Measurements from ENCODE around the gene ADGRL3.

The ADGRL3 gene

GRCh38 chr4:62077406-62077805, 877.3 kb downstream of the ADGRL3 start:
- H3K4me3 ChIP-seq (ENCODE audit: low read depth, low read length) = no peak overlapping the region
- no peak overlapping the region for H3K14ac ChIP-seq (ENCODE audit: low read length)
- H3K18ac ChIP-seq (ENCODE audit: low read length) = no peak overlapping the region
- no peak overlapping the region for H3K4me2 ChIP-seq (ENCODE audit: low read length)
- no peak overlapping the region for H4K91ac ChIP-seq (ENCODE audit: low read depth, low read length)
- H3K36me3 ChIP-seq (ENCODE audit: control insufficient read depth in 1 of 2, insufficient read depth in 2 of 2, low read length in 2 of 2) = no peaks in the 10 kb centered on the region
- H3K79me2 ChIP-seq (ENCODE audit: control insufficient read depth, insufficient read depth, low read length, poor library complexity) = no peaks in the 10 kb centered on the region
- no peaks in the 10 kb centered on the region for H3K9me3 ChIP-seq (ENCODE audit: insufficient read depth, low read depth, low read length)
- H4K12ac ChIP-seq (ENCODE audit: low read depth, low read length) = no peak overlapping the region
- no peak overlapping the region for H2AK5ac ChIP-seq (ENCODE audit: low read length)
- H4K8ac ChIP-seq (ENCODE audit: low read depth, low read length) = no peak overlapping the region
- H2BK5ac ChIP-seq (ENCODE audit: low read depth, low read length, poor library complexity) = no peak overlapping the region
- H3K23ac ChIP-seq (ENCODE audit: low read length) = no peak overlapping the region
- H3K4me1 ChIP-seq (ENCODE audit: control insufficient read depth in 1 of 2, insufficient read depth in 2 of 2, low read length in 2 of 2) = no peaks in the 10 kb centered on the region
- H2AFZ ChIP-seq (ENCODE audit: insufficient read depth, low read length, poor library complexity) = no peak overlapping the region
- no peak for DNase-seq
- no peak overlapping the region for H3K27ac ChIP-seq (ENCODE audit: low read depth, low read length)
- no peaks in the 10 kb centered on the region for H3K27me3 ChIP-seq (ENCODE audit: insufficient read depth, low read length)
- no CpG with 5 or more reads among the region's 1 CpG for WGBS (ENCODE audit: extremely low coverage, insufficient coverage, insufficient read length)
- no peak overlapping the region for H2BK12ac ChIP-seq (ENCODE audit: low read length)
- H3K79me1 ChIP-seq (ENCODE audit: low read length) = no peaks in the 10 kb centered on the region
- no peak overlapping the region for H3K9ac ChIP-seq (ENCODE audit: low read length)
- no peak overlapping the region for H3K4ac ChIP-seq (ENCODE audit: low read depth, low read length)
- H2BK120ac ChIP-seq (ENCODE audit: insufficient read depth, low read length, poor library complexity) = no peak overlapping the region

- Histone ChIP-seq H2BK120ac (ENCODE audit: insufficient read depth, low read length, poor library complexity) (no peak overlapping the region), H3K79me1 (ENCODE audit: low read length) (no peaks in the 10 kb centered on the region)
- WGBS (ENCODE audit: extremely low coverage, insufficient coverage, insufficient read length) = no CpG with 5 or more reads among the region's 1 CpG
These were observed 880.3 kb downstream of the ADGRL3 start for GRCh38 chr4:62080431-62080830.

GRCh38 chr4:62087706-62088105, 887.6 kb downstream of the ADGRL3 start:
- no peaks in the 10 kb centered on the region for H3K36me3 ChIP-seq (ENCODE audit: control insufficient read depth in 1 of 2, insufficient read depth in 2 of 2, low read length in 2 of 2)
- no peaks in the 10 kb centered on the region for H3K4me1 ChIP-seq (ENCODE audit: control insufficient read depth in 1 of 2, insufficient read depth in 2 of 2, low read length in 2 of 2)
- no peak overlapping the region for H4K91ac ChIP-seq (ENCODE audit: low read depth, low read length)
- H3K27ac ChIP-seq (ENCODE audit: low read depth, low read length) = no peak overlapping the region
- no peaks in the 10 kb centered on the region for H3K27me3 ChIP-seq (ENCODE audit: insufficient read depth, low read length)
- no peaks in the 10 kb centered on the region for H3K79me2 ChIP-seq (ENCODE audit: control insufficient read depth, insufficient read depth, low read length, poor library complexity)
- no peak overlapping the region for H3K23ac ChIP-seq (ENCODE audit: low read length)
- H3K79me1 ChIP-seq (ENCODE audit: low read length) = no peaks in the 10 kb centered on the region
- H2BK12ac ChIP-seq (ENCODE audit: low read length) = no peak overlapping the region
- no peaks in the 10 kb centered on the region for H3K9me3 ChIP-seq (ENCODE audit: insufficient read depth, low read depth, low read length)
- no peak overlapping the region for H3K9ac ChIP-seq (ENCODE audit: low read length)
- H4K8ac ChIP-seq (ENCODE audit: low read depth, low read length) = no peak overlapping the region
- no peak overlapping the region for H2AFZ ChIP-seq (ENCODE audit: insufficient read depth, low read length, poor library complexity)
- H3K14ac ChIP-seq (ENCODE audit: low read length) = no peak overlapping the region
- H3K18ac ChIP-seq (ENCODE audit: low read length) = no peak overlapping the region
- no peak for DNase-seq
- H2AK5ac ChIP-seq (ENCODE audit: low read length) = no peak overlapping the region
- H2BK5ac ChIP-seq (ENCODE audit: low read depth, low read length, poor library complexity) = no peak overlapping the region
- H3K4ac ChIP-seq (ENCODE audit: low read depth, low read length) = no peak overlapping the region
- no peak overlapping the region for H2BK120ac ChIP-seq (ENCODE audit: insufficient read depth, low read length, poor library complexity)
- no peak overlapping the region for H4K12ac ChIP-seq (ENCODE audit: low read depth, low read length)
- no peak overlapping the region for H3K4me3 ChIP-seq (ENCODE audit: low read depth, low read length)
- no peak overlapping the region for H3K4me2 ChIP-seq (ENCODE audit: low read length)

More at GRCh38 chr4:62080431-62080830, 880.3 kb downstream of the ADGRL3 start:
- H3K36me3 ChIP-seq (ENCODE audit: control insufficient read depth in 1 of 2, insufficient read depth in 2 of 2, low read length in 2 of 2) = no peaks in the 10 kb centered on the region
- no peaks in the 10 kb centered on the region for H3K27me3 ChIP-seq (ENCODE audit: insufficient read depth, low read length)
- H3K4me3 ChIP-seq (ENCODE audit: low read depth, low read length) = no peak overlapping the region
- no peak overlapping the region for H3K18ac ChIP-seq (ENCODE audit: low read length)
- H3K23ac ChIP-seq (ENCODE audit: low read length) = no peak overlapping the region
- no peak overlapping the region for H2BK12ac ChIP-seq (ENCODE audit: low read length)
- H3K9ac ChIP-seq (ENCODE audit: low read length) = no peak overlapping the region
- H4K8ac ChIP-seq (ENCODE audit: low read depth, low read length) = no peak overlapping the region
- no peak overlapping the region for H4K91ac ChIP-seq (ENCODE audit: low read depth, low read length)
- H3K14ac ChIP-seq (ENCODE audit: low read length) = no peak overlapping the region
- H3K4ac ChIP-seq (ENCODE audit: low read depth, low read length) = no peak overlapping the region
- no peak for DNase-seq
- H2AK5ac ChIP-seq (ENCODE audit: low read length) = no peak overlapping the region
- H4K12ac ChIP-seq (ENCODE audit: low read depth, low read length) = no peak overlapping the region
- no peak overlapping the region for H2AFZ ChIP-seq (ENCODE audit: insufficient read depth, low read length, poor library complexity)
- H2BK5ac ChIP-seq (ENCODE audit: low read depth, low read length, poor library complexity) = no peak overlapping the region
- no peak overlapping the region for H3K4me2 ChIP-seq (ENCODE audit: low read length)
- H3K79me2 ChIP-seq (ENCODE audit: control insufficient read depth, insufficient read depth, low read length, poor library complexity) = no peaks in the 10 kb centered on the region
- H3K27ac ChIP-seq (ENCODE audit: low read depth, low read length) = no peak overlapping the region
- no peaks in the 10 kb centered on the region for H3K9me3 ChIP-seq (ENCODE audit: insufficient read depth, low read depth, low read length)
- no peaks in the 10 kb centered on the region for H3K4me1 ChIP-seq (ENCODE audit: control insufficient read depth in 1 of 2, insufficient read depth in 2 of 2, low read length in 2 of 2)

- H2BK120ac ChIP-seq (ENCODE audit: insufficient read depth, low read length, poor library complexity) = no peak overlapping the region
- no peaks in the 10 kb centered on the region for H3K79me1 ChIP-seq (ENCODE audit: low read length)
- H3K4me3 ChIP-seq (ENCODE audit: low read depth, low read length) = no peak overlapping the region
- H3K9ac ChIP-seq (ENCODE audit: low read length) = no peak overlapping the region
- no peak overlapping the region for H2AFZ ChIP-seq (ENCODE audit: insufficient read depth, low read length, poor library complexity)
- DNase-seq = no peak
- H3K9me3 ChIP-seq (ENCODE audit: insufficient read depth, low read depth, low read length) = no peaks in the 10 kb centered on the region
- H3K4me2 ChIP-seq (ENCODE audit: low read length) = no peak overlapping the region
- no peak overlapping the region for H2BK12ac ChIP-seq (ENCODE audit: low read length)
- H3K14ac ChIP-seq (ENCODE audit: low read length) = no peak overlapping the region
- no peak overlapping the region for H2AK5ac ChIP-seq (ENCODE audit: low read length)
- H4K8ac ChIP-seq (ENCODE audit: low read depth, low read length) = no peak overlapping the region
- H3K79me2 ChIP-seq (ENCODE audit: control insufficient read depth, insufficient read depth, low read length, poor library complexity) = no peaks in the 10 kb centered on the region
- no peak overlapping the region for H4K91ac ChIP-seq (ENCODE audit: low read depth, low read length)
- H4K12ac ChIP-seq (ENCODE audit: low read depth, low read length) = no peak overlapping the region
- H3K27me3 ChIP-seq (ENCODE audit: insufficient read depth, low read length) = no peaks in the 10 kb centered on the region
- no peak overlapping the region for H3K18ac ChIP-seq (ENCODE audit: low read length)
- WGBS (ENCODE audit: extremely low coverage, insufficient coverage, insufficient read length) = no CpG with 5 or more reads among the region's 4 CpGs
- H2BK5ac ChIP-seq (ENCODE audit: low read depth, low read length, poor library complexity) = no peak overlapping the region
- no peak overlapping the region for H3K27ac ChIP-seq (ENCODE audit: low read depth, low read length)
- no peaks in the 10 kb centered on the region for H3K4me1 ChIP-seq (ENCODE audit: control insufficient read depth in 1 of 2, insufficient read depth in 2 of 2, low read length in 2 of 2)
- H3K36me3 ChIP-seq (ENCODE audit: control insufficient read depth in 1 of 2, insufficient read depth in 2 of 2, low read length in 2 of 2) = no peaks in the 10 kb centered on the region
- H3K23ac ChIP-seq (ENCODE audit: low read length) = no peak overlapping the region
- H3K4ac ChIP-seq (ENCODE audit: low read depth, low read length) = no peak overlapping the region
These were observed 893.6 kb downstream of the ADGRL3 start for GRCh38 chr4:62093735-62094134.

Data from trophoblast cell (in vitro differentiated cells and primary cell).